AG04450 (cell line): Measurements from ENCODE around the gene ADISSP. TPM values are rescaled to one million over a fixed set of nuclear protein-coding genes. Genes with fewer than 3 reads are reported as not detected.

Experiments
- CTCF ChIA-PET: fragments of 300-600, 350-600 bp; formaldehyde crosslinking; extraction: SDS; loops from one replicate; lab custom pipeline; 2022; ENCODE audit warnings: antibody characterized with exemption, inconsistent platforms; lab: Charles Lee
- POLR2A ChIA-PET: fragments of 350-600 bp; formaldehyde crosslinking; extraction: SDS; loops from one replicate; lab custom pipeline; 2021; ENCODE audit warnings: antibody characterized with exemption, inconsistent platforms; lab: Yijun Ruan, JAX
- DNase-seq: peaks from one replicate; pipeline ENCODE4 v3.0.0-alpha.2; 2011; ENCODE audit warnings: low read depth, low spot score
- H3K27ac ChIP-seq: one replicate; pipeline ENCODE4 v1.5.1; 2012; ENCODE audit warnings: low read depth, low read length, control low read depth
- H3K27me3 ChIP-seq: one replicate; pipeline ENCODE4 v1.6.0; 2012; ENCODE audit warnings: low read length; ENCODE audit not compliant: control insufficient read depth, insufficient read depth
- H3K4me3 ChIP-seq: 2 replicates; pipeline ENCODE4 v1.5.1; 2011; ENCODE audit warnings: mild to moderate bottlenecking, low read depth, low read length, control low read depth
- H3K9me3 ChIP-seq: 2 replicates; pipeline ENCODE4 v1.5.1; 2012; ENCODE audit warnings: low read length; ENCODE audit not compliant: control insufficient read depth, insufficient read depth
- CTCF ChIP-seq: IDR thresholded peaks from 2 replicates; pipeline ENCODE4 v1.5.1; 2011; ENCODE audit warnings: low read depth, low read length, control low read depth, inconsistent platforms
- polyA minus RNA-seq: library from RNA; depleted of rRNA, polyadenylated mRNA; stranded (reverse); fragments of >200 nt; gene quantifications from 2 replicates; pipeline ENCODE4 v1.2.3, GENCODE V29; 2011; rRNA and poly(A)+ RNA removed
- polyA plus RNA-seq: library from polyadenylated mRNA; depleted of rRNA; stranded (reverse); fragments of >200 nt; gene quantifications from 2 replicates; pipeline ENCODE4 v1.2.3, GENCODE V29; 2011; rRNA removed

The ADISSP gene
- polyA plus RNA-seq, result 22.6 and 29.2 TPM in 2 replicates
- polyA minus RNA-seq, result 19.2 and 21.7 TPM in 2 replicates

DNA sequence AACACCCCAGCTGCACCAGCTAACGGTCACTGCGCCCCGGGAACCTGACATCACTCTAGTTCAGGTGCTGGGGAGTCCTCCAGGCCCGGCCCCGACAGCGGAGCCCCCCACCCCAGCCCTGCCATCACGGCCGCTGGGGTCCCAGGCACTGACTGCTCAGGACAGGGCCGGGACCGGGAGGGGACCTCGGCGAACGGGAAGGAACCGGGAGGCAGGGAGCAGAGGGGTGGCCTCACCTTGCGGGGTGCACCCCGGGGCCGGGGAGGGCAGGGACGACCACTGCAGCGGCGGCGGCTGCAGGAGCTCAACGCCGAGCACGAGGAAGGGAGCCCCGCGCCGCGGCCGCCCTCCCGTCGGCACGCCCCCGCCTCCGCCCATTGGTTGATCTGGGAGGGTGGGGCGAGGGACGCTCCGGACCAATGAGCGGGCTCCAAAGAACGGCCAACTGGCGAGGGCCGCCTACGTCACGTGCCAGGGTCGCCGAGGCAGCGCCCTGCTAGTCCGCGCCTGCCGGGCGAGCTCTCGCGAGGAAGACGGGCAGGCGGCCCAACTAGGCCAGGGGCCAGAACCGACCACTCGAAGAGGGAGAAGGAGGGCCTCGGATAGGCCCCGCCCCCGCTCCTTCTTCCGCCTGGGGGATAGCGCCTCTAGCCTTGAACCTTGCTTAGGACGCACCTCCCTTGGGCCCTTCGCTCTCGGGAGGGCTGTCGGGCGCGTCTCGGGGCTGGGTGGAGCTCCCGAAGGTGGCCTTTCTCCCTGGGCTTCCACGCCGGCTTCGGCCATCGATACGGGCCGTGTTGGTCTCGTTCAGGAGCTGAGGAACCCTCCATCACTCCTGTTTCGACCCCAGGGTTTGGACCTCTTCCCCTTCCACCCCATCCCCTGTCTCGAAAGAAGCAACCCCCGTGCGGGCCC is at the start of gene ADISSP:
Gene ADISSP, minus strand, starts transcription at position 327 of the 915 bp plus-strand sequence. CDS start 7,653 bp downstream, outside the sequence.
- H3K27ac ChIP-seq, result peak within 1 kb of the TSS; percentile 90
- H3K9me3 ChIP-seq, result no peaks in the 10 kb centered on the region
- DNase-seq, result peak; percentile 95
- peak within 1 kb of the TSS; percentile 84 for H3K4me3 ChIP-seq
- TF ChIP-seq CTCF, result peak; percentile 28; the same call in 1 of the 2 replicates
- CTCF ChIA-PET, result interaction anchor here (1.2 to 2.1 kb wide), 4 partner anchors 10 to 51 kb away, joined by 4 to 18 read pairs (median 10); partner anchors contain the start of gene SPEF1
- POLR2A ChIA-PET, result interaction anchor here (0.6 to 2.3 kb wide), 12 partner anchors 10 to 318 kb away, joined by 3 to 14 read pairs (median 4); partner anchors contain the start of genes ADAM33, AP5S1, CENPB and SPEF1
- H3K27me3 ChIP-seq, result no peaks in the 10 kb centered on the region

DNA sequence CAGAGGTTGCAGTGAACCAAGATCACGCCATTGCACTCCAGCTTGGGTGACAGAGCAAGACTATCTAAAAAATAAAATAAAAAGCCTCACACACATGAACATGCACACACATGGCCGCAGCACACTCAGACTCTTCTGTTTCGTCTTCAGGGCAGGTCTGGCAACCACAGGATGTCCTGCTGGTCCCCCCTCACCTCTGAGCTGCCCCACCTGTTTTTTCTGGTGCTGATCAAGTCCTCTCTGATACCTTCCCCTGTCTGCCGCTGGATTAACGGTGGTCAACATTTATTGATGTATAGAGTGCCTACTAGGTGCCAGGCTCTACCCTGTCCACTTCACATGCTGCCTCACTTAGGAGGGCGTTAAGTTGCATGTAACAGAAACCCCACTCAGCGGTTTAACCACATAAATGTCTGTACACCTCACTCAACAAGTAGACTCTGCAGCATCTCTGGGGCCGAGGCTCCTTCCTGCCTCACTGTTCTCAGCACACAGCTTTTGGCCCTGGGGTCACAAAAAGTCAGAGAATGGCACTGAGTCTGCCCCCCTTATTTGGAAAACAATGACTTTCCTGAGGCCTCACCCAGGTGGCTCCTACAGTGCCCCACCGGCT is 48.3 kb upstream of the ADISSP start:
- TF ChIP-seq CTCF, result no peak
- CTCF ChIA-PET, result no interaction called here
- POLR2A ChIA-PET, result no interaction called here
- Histone ChIP-seq H3K9me3 (no peaks in the 10 kb centered on the region), H3K27ac (no peak overlapping the region), H3K4me3 (no peak overlapping the region), H3K27me3 (no peaks in the 10 kb centered on the region)
- no peak for DNase-seq

DNA sequence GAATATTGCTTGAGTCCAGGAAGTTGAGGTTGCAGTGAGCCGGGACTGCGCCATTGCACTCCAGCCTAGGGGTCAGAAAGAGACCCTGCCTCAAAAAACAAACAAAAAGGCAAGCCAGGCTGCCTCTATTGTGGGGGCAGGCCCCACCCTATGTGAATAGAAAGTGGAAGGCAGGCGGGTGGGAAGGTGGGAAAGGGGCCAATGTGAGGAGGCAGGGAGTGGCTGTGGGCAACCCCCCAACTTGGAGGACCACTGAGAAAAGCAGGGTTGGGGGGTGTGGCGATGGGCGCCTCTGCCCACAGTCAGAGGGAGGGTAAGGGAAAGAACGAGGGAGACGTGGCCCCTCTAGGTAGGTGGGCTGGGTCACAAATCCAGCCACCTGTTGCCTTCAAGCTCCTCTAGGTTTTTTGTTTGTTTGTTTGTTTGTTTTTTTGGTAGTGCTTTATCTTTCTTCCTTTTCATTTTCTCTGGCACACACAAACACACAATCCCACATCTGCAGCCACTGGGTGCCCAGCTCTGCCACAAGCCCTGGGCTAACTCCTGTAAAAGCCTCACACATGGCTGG is 47.5 kb upstream of the ADISSP start:
- Histone ChIP-seq H3K9me3 (no peaks in the 10 kb centered on the region), H3K27ac (no peak overlapping the region), H3K27me3 (no peaks in the 10 kb centered on the region), H3K4me3 (no peak overlapping the region)
- CTCF ChIA-PET, result interaction anchor here (2.2 kb wide), 1 partner anchor 28 kb away, joined by 11 read pairs; the partner anchor contains the start of gene CENPB
- TF ChIP-seq CTCF, result no peak
- DNase-seq, result no peak
- POLR2A ChIA-PET, result no interaction called here

DNA sequence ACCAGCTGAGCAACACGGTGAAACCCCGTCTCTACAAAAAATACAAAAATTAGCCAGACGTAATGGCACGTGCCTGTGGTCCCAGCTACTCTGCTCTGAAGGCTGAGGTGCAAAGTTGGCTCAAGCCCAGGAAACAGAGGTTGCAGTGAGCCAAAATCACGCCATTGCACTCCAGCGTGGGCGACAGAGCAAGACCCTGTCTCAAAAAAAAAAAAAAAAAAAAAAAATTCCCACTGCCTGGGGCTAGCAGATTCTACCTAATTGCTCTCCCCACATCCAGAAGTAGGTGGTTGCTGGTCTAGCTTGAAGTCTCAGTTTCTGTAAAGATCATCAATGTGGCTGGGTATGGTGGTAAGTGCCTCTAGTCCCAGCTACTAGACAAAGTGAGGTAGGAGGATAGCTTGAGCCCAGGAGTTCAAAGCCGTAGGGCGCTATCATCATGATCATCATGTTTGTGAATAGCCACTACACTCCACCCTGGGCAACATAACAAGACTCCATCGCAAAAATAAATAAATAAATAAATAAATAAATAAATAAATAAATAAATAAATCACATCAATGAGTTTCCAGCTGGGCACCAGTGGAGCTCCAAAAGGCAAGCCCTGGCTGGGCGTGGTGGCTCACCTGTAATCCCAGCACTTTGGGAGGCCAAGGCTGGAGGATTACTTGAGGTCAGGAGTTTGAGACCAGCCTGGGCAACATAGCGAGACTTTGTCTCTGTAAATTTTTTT is 46.5 kb upstream of the ADISSP start:
- Histone ChIP-seq H3K9me3 (no peaks in the 10 kb centered on the region), H3K27ac (peak overlapping the region; percentile 47), H3K27me3 (no peaks in the 10 kb centered on the region), H3K4me3 (no peak overlapping the region)
- TF ChIP-seq CTCF, result no peak
- DNase-seq, result no peak
- ChIA-PET CTCF (interaction anchor here (1.0 to 2.2 kb wide), 2 partner anchors 27 to 33 kb away, joined by 3 to 11 read pairs; partner anchors contain the start of genes CENPB and SPEF1), POLR2A (interaction anchor here (0.7 to 2.1 kb wide), 4 partner anchors 18 to 118 kb away, joined by 4 to 20 read pairs (median 6); partner anchors contain the start of gene CDC25B)
